Nephron (organoid): ENCODE results near the gene SAMD4B.

ENCODE experiments used
- H3K27ac Mint-ChIP-seq, 3 experiments: 2 replicates each; pipeline ENCODE4 v1.8.0; 2020; ENCODE audit warnings: mixed read lengths in 3 of 3, mild to moderate bottlenecking in 2 of 3, moderate library complexity in 1 of 3
- H3K27me3 Mint-ChIP-seq: 2 replicates; pipeline ENCODE4 v1.8.0; 2021; ENCODE audit warnings: low read depth, mild to moderate bottlenecking, moderate library complexity, mixed read lengths
- H3K36me3 Mint-ChIP-seq: 2 replicates; pipeline ENCODE4 v1.8.0; 2020; ENCODE audit warnings: low read depth, mixed read lengths
- H3K4me1 Mint-ChIP-seq: 2 replicates; pipeline ENCODE4 v1.8.0; 2020; ENCODE audit warnings: mixed read lengths
- H3K4me3 Mint-ChIP-seq, 3 experiments: 2 replicates each; pipeline ENCODE4 v1.8.0; 2020; ENCODE audit warnings: mild to moderate bottlenecking in 3 of 3, mixed read lengths in 3 of 3, moderate library complexity in 2 of 3
- H3K9me3 Mint-ChIP-seq: 2 replicates; pipeline ENCODE4 v1.8.0; 2020; ENCODE audit warnings: mixed read lengths
- CTCF ChIP-seq, 3 experiments: fragments of 200-600 bp; sonication (generic); IDR thresholded peaks; one replicate each; pipeline ENCODE4 v1.5.0; 2021; ENCODE audit warnings: antibody characterized with exemption in 3 of 3; ENCODE audit not compliant: unreplicated experiment in 3 of 3

SAMD4B gene

DNA sequence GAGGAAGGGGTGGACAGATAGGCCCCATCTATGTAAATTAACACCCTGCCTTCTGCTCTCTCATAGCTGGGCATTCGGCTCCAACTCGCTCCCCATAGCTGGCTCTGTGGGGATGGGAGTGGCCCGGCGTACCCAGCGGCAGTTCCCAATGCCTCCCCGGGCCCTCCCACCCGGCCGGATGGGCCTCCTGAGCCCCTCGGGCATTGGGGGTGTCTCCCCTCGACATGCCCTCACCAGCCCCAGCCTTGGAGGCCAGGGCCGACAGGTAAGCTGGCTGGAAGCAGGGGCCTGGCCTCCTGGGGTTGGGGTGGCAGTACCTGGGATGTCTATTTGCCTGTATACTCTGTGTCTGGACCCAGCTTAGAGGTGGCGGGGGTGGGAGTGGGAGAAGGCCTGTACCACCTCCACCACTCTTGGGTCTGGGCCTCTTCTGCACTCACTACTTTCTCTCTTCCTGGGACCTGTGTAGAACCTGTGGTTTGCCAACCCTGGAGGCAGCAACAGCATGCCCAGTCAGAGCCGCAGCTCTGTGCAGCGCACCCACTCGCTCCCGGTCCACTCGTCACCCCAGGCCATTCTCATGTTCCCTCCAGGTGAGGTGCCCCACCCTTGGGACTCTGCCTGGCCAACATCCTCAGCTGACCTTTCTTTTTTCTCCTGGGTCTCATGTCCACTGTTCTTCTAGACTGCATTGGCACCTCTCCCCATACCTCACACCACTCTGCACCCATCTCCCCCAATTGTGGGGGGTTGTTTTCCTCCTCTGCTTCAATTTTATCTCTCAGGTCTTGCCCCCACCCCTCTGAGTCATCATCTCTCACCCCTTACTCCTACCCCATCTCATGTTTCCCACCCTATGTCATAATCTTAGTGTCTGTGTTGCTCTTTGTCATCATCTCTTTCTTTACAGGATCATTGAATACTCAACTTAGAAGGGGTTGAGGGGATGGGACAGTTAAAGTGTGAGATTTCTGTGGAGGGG lies 38.6 kb downstream of the SAMD4B start:
- no peak overlapping the region for H3K4me3 Mint-ChIP-seq
- no peaks in the 10 kb centered on the region for H3K9me3 Mint-ChIP-seq
- H3K4me1 Mint-ChIP-seq, result no peaks in the 10 kb centered on the region
- no peak for TF ChIP-seq CTCF (IDR thresholded peaks at IDR 0.05; ENCODE audit: unreplicated experiment in 3 of 3)
- H3K36me3 Mint-ChIP-seq, result peaks cover 81% of the 10 kb centered on the region
- H3K27ac Mint-ChIP-seq, result no peak overlapping the region
- no peaks in the 10 kb centered on the region for H3K27me3 Mint-ChIP-seq

- Mint-ChIP-seq H3K9me3 (no peaks in the 10 kb centered on the region), H3K36me3 (peaks cover 82% of the 10 kb centered on the region), H3K4me1 (no peaks in the 10 kb centered on the region), H3K4me3 (no peak overlapping the region), H3K27ac (no peak overlapping the region), H3K27me3 (no peaks in the 10 kb centered on the region)
- no peak for TF ChIP-seq CTCF (IDR thresholded peaks at IDR 0.05; ENCODE audit: unreplicated experiment in 3 of 3)
Observed at GRCh38 chr19:39381910-39382611, 39.8 kb downstream of the SAMD4B start.

DNA sequence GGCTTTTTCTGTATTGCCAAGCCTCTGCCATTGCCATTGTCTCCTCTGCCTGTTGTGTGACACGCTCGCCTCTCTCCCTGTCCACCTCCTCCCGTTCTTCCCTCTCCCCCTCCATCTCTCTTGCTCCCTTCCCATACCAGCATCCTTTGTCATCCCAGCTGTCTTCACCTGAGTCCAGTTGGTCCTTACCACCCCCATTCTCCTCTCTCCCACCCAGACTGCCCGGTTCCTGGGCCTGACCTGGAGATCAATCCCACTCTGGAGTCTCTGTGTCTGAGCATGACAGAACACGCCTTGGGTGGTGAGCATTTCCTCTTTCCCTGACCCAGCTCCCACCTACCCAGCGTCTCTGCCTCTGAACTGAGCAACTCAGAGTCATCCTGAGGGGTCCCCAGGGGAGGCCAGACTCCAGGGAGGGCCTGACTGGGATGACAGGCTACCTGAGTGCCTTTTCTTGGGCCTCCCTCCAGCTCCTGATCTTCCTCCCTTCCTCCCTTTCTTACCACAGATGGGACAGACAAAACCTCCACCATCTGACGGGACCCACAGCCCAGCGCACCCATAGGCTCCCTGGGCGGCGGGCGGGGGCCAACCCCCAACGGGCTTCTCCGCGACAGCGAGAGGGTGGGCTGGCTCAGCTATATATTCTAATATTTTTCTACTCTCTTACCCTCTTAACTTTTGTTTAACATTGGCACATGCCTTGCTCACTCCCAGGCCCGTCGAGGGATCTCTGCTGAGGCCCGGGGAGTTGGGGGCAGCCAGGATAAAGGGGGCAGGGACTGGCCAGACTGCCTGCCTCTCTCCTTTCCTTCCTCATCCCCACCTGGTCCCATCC lies 41.0 kb downstream of the SAMD4B start:
- no peaks in the 10 kb centered on the region for H3K4me1 Mint-ChIP-seq
- TF ChIP-seq CTCF (IDR thresholded peaks at IDR 0.05; ENCODE audit: unreplicated experiment in 3 of 3), result no peak
- H3K36me3 Mint-ChIP-seq, result peaks cover 76% of the 10 kb centered on the region
- no peaks in the 10 kb centered on the region for H3K27me3 Mint-ChIP-seq
- H3K27ac Mint-ChIP-seq, result no peak overlapping the region
- no peaks in the 10 kb centered on the region for H3K9me3 Mint-ChIP-seq
- H3K4me3 Mint-ChIP-seq, result no peak overlapping the region

GRCh38 chr19:39384839-39385568 lies 42.8 kb downstream of the SAMD4B start:
- Mint-ChIP-seq H3K4me3 (no peak overlapping the region), H3K9me3 (no peaks in the 10 kb centered on the region), H3K27me3 (no peaks in the 10 kb centered on the region), H3K36me3 (peaks cover 74% of the 10 kb centered on the region), H3K4me1 (peaks cover under 1% of the 10 kb centered on the region), H3K27ac (peak overlapping the region in 1 of 3 experiments; percentile 59)
- no peak for TF ChIP-seq CTCF (IDR thresholded peaks at IDR 0.05; ENCODE audit: unreplicated experiment in 3 of 3)

DNA sequence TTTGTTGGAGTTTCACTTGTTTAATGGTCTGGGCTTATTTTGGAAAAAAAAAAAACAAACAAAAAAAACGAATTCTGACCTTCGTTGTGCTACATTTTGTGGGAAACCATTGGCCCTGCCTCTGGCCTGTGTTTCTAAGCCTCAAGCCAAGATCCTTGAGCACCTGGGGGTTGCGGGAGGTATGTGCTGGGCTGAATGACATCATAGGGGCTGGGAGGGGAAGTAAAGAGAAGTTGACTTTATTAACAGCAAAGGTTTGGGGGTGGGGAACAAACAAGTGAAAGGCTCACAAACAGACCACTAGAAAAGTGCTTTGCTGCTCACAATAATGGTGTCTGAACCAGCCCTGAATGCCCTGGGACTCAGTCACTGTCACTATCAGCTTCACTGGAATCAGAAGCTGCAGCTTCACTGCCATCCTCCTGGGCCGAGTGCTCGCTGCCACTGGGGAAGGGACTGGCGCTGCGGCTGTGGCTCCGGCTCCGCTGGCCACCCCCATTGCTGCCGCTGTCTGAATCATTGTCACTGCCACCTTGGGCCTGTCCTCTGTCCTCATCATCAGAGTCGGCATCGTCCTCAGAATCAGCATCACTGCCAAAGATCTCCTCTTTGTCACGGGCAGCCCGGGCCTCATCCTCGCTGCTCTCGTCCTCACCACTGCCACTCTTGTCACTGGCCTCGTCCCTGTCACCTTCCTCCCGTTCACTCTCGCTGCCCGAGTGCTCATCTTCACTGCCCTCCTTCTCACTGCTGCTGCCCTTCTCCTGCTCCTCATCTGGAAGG lies 43.6 kb downstream of the SAMD4B start:
- TF ChIP-seq CTCF (IDR thresholded peaks at IDR 0.05; ENCODE audit: unreplicated experiment in 3 of 3), result no peak
- Mint-ChIP-seq H3K4me1 (peaks cover 5% of the 10 kb centered on the region), H3K27me3 (no peaks in the 10 kb centered on the region), H3K27ac (peak overlapping the region in 2 of 3 experiments; percentile 6 to 59), H3K4me3 (no peak overlapping the region), H3K36me3 (peaks cover 69% of the 10 kb centered on the region), H3K9me3 (no peaks in the 10 kb centered on the region)
